H1 (cell line): ENCODE results near the gene ZSCAN4. TPM values are rescaled to one million over a fixed set of nuclear protein-coding genes. Genes with fewer than 3 reads are reported as not detected.

Source experiments
- CHD7 ChIP-seq: fragments of 300-600 bp; sonication (generic); IDR thresholded peaks from 2 replicates; pipeline ENCODE4 v1.7.1; 2012; ENCODE audit warnings: low read length, moderate library complexity, mild to moderate bottlenecking, inconsistent platforms; ENCODE audit not compliant: insufficient replicate concordance
- RNF2 ChIP-seq: fragments of 200-900, 300-1000 bp; sonication (generic); IDR thresholded peaks from 2 replicates; pipeline ENCODE4 v1.7.1; 2016; ENCODE audit warnings: borderline replicate concordance, low read depth, mild to moderate bottlenecking, antibody characterized with exemption, low read length; ENCODE audit not compliant: poor library complexity, severe bottlenecking; ENCODE audit errors: missing control alignments
- SAP30 ChIP-seq: fragments of 300-600 bp; sonication (generic); IDR thresholded peaks from 2 replicates; pipeline ENCODE4 v1.7.1; 2012; ENCODE audit warnings: low read length, moderate library complexity, mild to moderate bottlenecking, inconsistent platforms; ENCODE audit not compliant: insufficient read depth, insufficient replicate concordance
- TAF7 ChIP-seq: optimal IDR thresholded peaks from 2 replicates; pipeline ENCODE3; 2011; ENCODE audit warnings: low read depth, mild to moderate bottlenecking, inconsistent platforms, low read length, moderate library complexity, borderline replicate concordance
- polyA plus RNA-seq, 7 experiments: library from polyadenylated mRNA; depleted of rRNA in 3 of 7; stranded (reverse) in 5 of 7; unstranded in 2 of 7; fragments of >200 nt in 5 of 7; fragments of 200-250 nt in 2 of 7; gene quantifications; 1 replicate in 5 of 7; 2 replicates in 1 of 7; 4 replicates in 1 of 7; pipeline versions ENCODE4 v1.2.1 to v1.2.3, GENCODE V29; 2011 to 2013; ENCODE audit warnings: missing spikeins in 2 of 7, mixed read lengths in 2 of 7
- total RNA-seq: library from RNA; stranded (reverse); fragmentation: NEBNext Ultra II Directional; extraction: Animal tissue kit (Norgen Biotek cat#: 25700); gene quantifications from 2 replicates; pipeline ENCODE4 v1.2.1, GENCODE V29; 2021

Gene ZSCAN4
- total and polyA plus RNA-seq, 2 of the 8 experiments (the other 6 are each of a cell fraction or from before 2014, with no cell fraction given) = not detected

GRCh38 chr19:57719901-57720519, 51.3 kb downstream of the ZSCAN4 start (continued):
- no peak for TF ChIP-seq TAF7
- no peak for TF ChIP-seq CHD7
- TF ChIP-seq RNF2 = no peak
- TF ChIP-seq SAP30 = no peak
